A549 treated with GW870086 at 1 μM for 4 hours (cell line): ENCODE data around the gene PROM2. TPM values are rescaled to one million over a fixed set of nuclear protein-coding genes. Genes with fewer than 3 reads are reported as not detected.

Experiments used
- total RNA-seq: library from RNA; stranded (reverse); fragments of 200-300 nt; extraction: Qiagen RNA extraction; gene quantifications from 5 replicates; pipeline ENCODE4 v1.2.3, GENCODE V29; 2022; ENCODE audit warnings: low read depth

PROM2 gene, protein sequence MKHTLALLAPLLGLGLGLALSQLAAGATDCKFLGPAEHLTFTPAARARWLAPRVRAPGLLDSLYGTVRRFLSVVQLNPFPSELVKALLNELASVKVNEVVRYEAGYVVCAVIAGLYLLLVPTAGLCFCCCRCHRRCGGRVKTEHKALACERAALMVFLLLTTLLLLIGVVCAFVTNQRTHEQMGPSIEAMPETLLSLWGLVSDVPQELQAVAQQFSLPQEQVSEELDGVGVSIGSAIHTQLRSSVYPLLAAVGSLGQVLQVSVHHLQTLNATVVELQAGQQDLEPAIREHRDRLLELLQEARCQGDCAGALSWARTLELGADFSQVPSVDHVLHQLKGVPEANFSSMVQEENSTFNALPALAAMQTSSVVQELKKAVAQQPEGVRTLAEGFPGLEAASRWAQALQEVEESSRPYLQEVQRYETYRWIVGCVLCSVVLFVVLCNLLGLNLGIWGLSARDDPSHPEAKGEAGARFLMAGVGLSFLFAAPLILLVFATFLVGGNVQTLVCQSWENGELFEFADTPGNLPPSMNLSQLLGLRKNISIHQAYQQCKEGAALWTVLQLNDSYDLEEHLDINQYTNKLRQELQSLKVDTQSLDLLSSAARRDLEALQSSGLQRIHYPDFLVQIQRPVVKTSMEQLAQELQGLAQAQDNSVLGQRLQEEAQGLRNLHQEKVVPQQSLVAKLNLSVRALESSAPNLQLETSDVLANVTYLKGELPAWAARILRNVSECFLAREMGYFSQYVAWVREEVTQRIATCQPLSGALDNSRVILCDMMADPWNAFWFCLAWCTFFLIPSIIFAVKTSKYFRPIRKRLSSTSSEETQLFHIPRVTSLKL
- total RNA-seq, result 0.03 to 0.32 TPM (median 0.18 TPM) in 4 of 5 replicates, not detected in the other

GRCh38 chr2:95274291-95275150 lies at the start of gene PROM2:
Gene PROM2 (plus strand): TSS chr2:95274449. CDS start chr2:95274586, 137 bp downstream.

DNA sequence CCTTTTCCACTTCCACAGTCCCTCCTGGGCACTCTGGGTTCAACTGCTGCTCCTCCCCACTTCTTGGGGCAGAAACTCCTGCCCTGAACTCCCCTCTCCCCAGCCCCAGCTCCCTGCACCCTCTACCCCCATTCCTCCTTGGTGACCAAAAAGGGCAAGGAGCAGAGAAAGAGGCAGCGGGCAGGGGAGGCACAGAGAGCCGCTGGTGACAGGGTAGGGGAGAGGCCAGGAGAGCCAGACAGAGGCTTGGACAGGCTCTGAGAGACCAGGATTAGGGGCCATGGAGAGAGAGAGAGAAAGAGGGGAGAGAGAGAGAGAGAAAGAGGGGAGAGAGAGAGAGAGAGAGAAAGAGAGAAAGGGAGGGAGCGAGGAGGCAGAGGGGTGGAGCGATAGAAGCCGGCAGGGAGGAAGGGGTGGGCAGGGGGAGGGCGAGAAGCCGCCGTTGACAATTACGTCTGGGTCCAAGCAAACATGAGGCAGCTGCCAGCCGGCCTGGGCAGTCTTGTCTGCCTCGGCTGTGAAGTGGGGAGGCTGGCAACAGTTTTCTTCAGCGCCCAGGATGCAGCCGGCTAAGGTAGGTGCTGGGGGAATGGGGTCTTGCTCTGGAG lies 22.7 kb downstream of the PROM2 start, which contains the start of gene KCNIP3:
Gene KCNIP3 (plus strand): TSS at position 468 of the 608 bp plus-strand sequence. CDS start 92 bp downstream, at position 560.

Other genes starting within 250 kb of the PROM2 start
- gene MAL, start 248.7 kb upstream of the PROM2 start, total RNA-seq, result not detected in 5 replicates
- 70.1 to 77.3 TPM (median 74.0 TPM) in 5 replicates for gene MRPS5, start 152.6 kb upstream of the PROM2 start, total RNA-seq
- 4.3 to 7.4 TPM (median 6.8 TPM) in 5 replicates for gene ZNF514, start 114.6 kb upstream of the PROM2 start, total RNA-seq
- 2.6 to 4.5 TPM (median 3.4 TPM) in 5 replicates for gene ZNF2, start 108.6 kb upstream of the PROM2 start, total RNA-seq
- gene ZNF892, start 66.9 kb upstream of the PROM2 start, total RNA-seq, result 0.26 to 0.69 TPM (median 0.43 TPM) in 5 replicates
- gene KCNIP3, start 22.9 kb downstream of the PROM2 start, total RNA-seq, result 1.1 to 1.6 TPM (median 1.3 TPM) in 5 replicates
- 26.0 to 31.3 TPM (median 28.4 TPM) in 5 replicates for gene FAHD2A, start 128.3 kb downstream of the PROM2 start, total RNA-seq
- 0.10 to 0.13 TPM in 2 of 5 replicates, not detected in the others for gene TRIM43B, start 210.3 kb downstream of the PROM2 start, total RNA-seq